Sigmoid colon (tissue), 4 donors: Measurements from ENCODE around the gene ABCB10.
A peak's percentile ranks its signal among the peaks of the same experiment; 100 is the strongest.

Experiments
- EP300 ChIP-seq, 4 donors: sonication (generic); formaldehyde crosslinking; IDR thresholded peaks; one replicate each; pipeline ENCODE4 v1.6.1; 2017; ENCODE audit warnings: antibody characterized with exemption in 4 of 4
- POLR2A ChIP-seq, 2 donors: fragments of 450-650 bp; IDR thresholded peaks; one replicate each; pipeline ENCODE4 v1.6.1; 2016; ENCODE audit warnings: antibody characterized with exemption in 2 of 2, mild to moderate bottlenecking in 2 of 2, moderate library complexity in 2 of 2
- POLR2AphosphoS5 ChIP-seq, 4 donors: sonication (generic); formaldehyde crosslinking; IDR thresholded peaks; one replicate each; pipeline ENCODE4 v1.6.1; 2017; ENCODE audit warnings: antibody characterized with exemption in 4 of 4
- TF ChIP-seq, protein P1 (sequence below), 4 experiments: fragments of 450-650 bp in 3 of 4; fragments of 200-600 bp in 1 of 4; IDR thresholded peaks; one replicate each; pipeline ENCODE4 v1.5.1; 2016 to 2019; ENCODE audit warnings: antibody characterized with exemption in 4 of 4, mild to moderate bottlenecking in 3 of 4, moderate library complexity in 2 of 4

GRCh38 chr1:229557200-229557850 lies 1.2 kb downstream of the ABCB10 start:
- TF ChIP-seq, protein P1, sequence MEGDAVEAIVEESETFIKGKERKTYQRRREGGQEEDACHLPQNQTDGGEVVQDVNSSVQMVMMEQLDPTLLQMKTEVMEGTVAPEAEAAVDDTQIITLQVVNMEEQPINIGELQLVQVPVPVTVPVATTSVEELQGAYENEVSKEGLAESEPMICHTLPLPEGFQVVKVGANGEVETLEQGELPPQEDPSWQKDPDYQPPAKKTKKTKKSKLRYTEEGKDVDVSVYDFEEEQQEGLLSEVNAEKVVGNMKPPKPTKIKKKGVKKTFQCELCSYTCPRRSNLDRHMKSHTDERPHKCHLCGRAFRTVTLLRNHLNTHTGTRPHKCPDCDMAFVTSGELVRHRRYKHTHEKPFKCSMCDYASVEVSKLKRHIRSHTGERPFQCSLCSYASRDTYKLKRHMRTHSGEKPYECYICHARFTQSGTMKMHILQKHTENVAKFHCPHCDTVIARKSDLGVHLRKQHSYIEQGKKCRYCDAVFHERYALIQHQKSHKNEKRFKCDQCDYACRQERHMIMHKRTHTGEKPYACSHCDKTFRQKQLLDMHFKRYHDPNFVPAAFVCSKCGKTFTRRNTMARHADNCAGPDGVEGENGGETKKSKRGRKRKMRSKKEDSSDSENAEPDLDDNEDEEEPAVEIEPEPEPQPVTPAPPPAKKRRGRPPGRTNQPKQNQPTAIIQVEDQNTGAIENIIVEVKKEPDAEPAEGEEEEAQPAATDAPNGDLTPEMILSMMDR (IDR thresholded peaks at IDR 0.05) = no peak
- TF ChIP-seq POLR2A (IDR thresholded peaks at IDR 0.05) (no peak), POLR2AphosphoS5 (IDR thresholded peaks at IDR 0.05) (peak in 2 of 4 donors; percentile 35 to 40), EP300 (IDR thresholded peaks at IDR 0.05) (no peak)
